Stomach (tissue), 9 donors: Measurements from ENCODE around the gene P2RY12. TPM values are rescaled to one million over a fixed set of nuclear protein-coding genes. Genes with fewer than 3 reads are reported as not detected.

Experiments
- DNase-seq, 2 donors: peaks; one replicate each; pipeline versions ENCODE4 v3.0.0 to v3.0.0-alpha.2; 2013 to 2019
- H3K27ac ChIP-seq, 5 donors: fragments of 200-600 bp in 4 of 5; sonication (generic) in 4 of 5; one replicate each; pipeline ENCODE4 v1.5.1; 2013 to 2019; ENCODE audit warnings: mild to moderate bottlenecking in 1 of 5, moderate library complexity in 1 of 5
- H3K27me3 ChIP-seq, 3 donors: fragments of 200-600 bp; sonication (generic); one replicate each; pipeline ENCODE4 v1.5.1; 2017 to 2019; ENCODE audit warnings: mixed run types in 1 of 3
- H3K36me3 ChIP-seq, 4 donors: fragments of 200-600 bp; sonication (generic); 1 replicate in 3 of 4; 2 replicates in 1 of 4; pipeline ENCODE4 v1.5.1; 2016 to 2019
- H3K4me1 ChIP-seq, 4 donors: fragments of 200-600 bp; sonication (generic); one replicate each; pipeline ENCODE4 v1.5.1; 2016 to 2019
- H3K4me3 ChIP-seq, 4 donors: fragments of 200-600 bp; sonication (generic) in 3 of 4; one replicate each; pipeline ENCODE4 v1.5.1; 2016 to 2019; ENCODE audit warnings: mild to moderate bottlenecking in 1 of 4
- H3K9me3 ChIP-seq, 4 donors: fragments of 200-600 bp; sonication (generic); one replicate each; pipeline ENCODE4 v1.5.1; 2016 to 2019
- EP300 ChIP-seq: sonication (generic); formaldehyde crosslinking; IDR thresholded peaks from one replicate; pipeline ENCODE4 v1.6.1; 2017; ENCODE audit warnings: antibody characterized with exemption
- POLR2A ChIP-seq, 4 donors: fragments of 450-650 bp; IDR thresholded peaks; one replicate each; pipeline ENCODE4 v1.6.1; 2016; ENCODE audit warnings: antibody characterized with exemption in 4 of 4, control low read depth in 2 of 4, mild to moderate bottlenecking in 1 of 4, moderate library complexity in 1 of 4
- POLR2AphosphoS5 ChIP-seq, 3 donors: sonication (generic); formaldehyde crosslinking; IDR thresholded peaks; one replicate each; pipeline ENCODE4 v1.6.1; 2016; ENCODE audit warnings: antibody characterized with exemption in 3 of 3
- WGBS, 5 donors: extraction: QIAGEN DNeasy Blood & Tissue Kit in 3 of 5; methylation state at CpG; one replicate each; pipeline versions ENCODE4 v1.1.5 to v1.1.7; 2013 to 2018; 5-methylcytosine and 5-hydroxymethylcytosine counted together
- intact Hi-C: fragments of 100-400 bp; cut with DNase I; formaldehyde crosslinking; loops from one replicate; pipeline ENCODE4 v1.15.1; 2023; ENCODE audit warnings: low total_unique reads
- polyA plus RNA-seq, 3 donors: library from polyadenylated mRNA; stranded (reverse); fragments of 200-250 nt; gene quantifications; one replicate each; pipeline ENCODE4 v1.2.3, GENCODE V29; 2013
- total RNA-seq, 5 donors: library from RNA; depleted of rRNA; stranded (reverse); fragments of >200 nt; gene quantifications; one replicate each; pipeline versions ENCODE4 v1.1.0 to v1.2.3, GENCODE V29; 2014 to 2016
- TF ChIP-seq, protein P1 (sequence below), 7 experiments: fragments of 450-650 bp in 4 of 7; fragments of 200-600 bp in 3 of 7; sonication (generic) in 3 of 7; IDR thresholded peaks; one replicate each; pipeline ENCODE4 v1.5.1; 2016 to 2019; ENCODE audit warnings: antibody characterized with exemption in 7 of 7, control low read depth in 2 of 7, mild to moderate bottlenecking in 1 of 7
- donor health status: healthy with polysubstance abuse.
- donor health status: Bipolar disorder and iron deficiency.
- donor health status: healthy.

P2RY12 gene
- total and polyA plus RNA-seq, 8 donors = 0.40 to 4.8 (median 0.46) TPM; not detected in 3

DNA sequence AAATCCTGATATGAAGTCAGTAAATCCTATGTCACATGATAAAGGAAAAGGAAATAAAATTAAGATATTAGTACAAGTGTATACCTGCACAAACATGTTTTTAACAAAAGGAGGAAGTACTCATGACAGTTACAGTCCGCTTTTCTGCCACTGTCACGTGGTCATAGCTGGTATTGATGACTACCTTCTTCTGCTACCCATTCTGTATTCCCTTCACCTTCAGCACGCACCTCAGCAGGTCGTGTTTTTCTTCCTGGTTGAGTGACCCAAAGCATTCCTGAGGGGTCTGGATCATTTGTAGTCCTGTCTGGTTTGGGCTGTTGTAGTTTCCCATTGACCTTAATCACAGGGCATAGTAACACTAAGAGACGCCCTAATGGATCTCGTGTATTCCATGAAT, 35.3 kb upstream of the P2RY12 start:
- Histone ChIP-seq H3K9me3 (no peaks in the 10 kb centered on the region), H3K36me3 (no peaks in the 10 kb centered on the region), H3K27me3 (no peaks in the 10 kb centered on the region), H3K27ac (no peak overlapping the region), H3K4me3 (no peak overlapping the region), H3K4me1 (no peaks in the 10 kb centered on the region)
- no peak for DNase-seq
- 70 to 80% (median 74%) methylated on average over 6 of the region's 6 CpGs for WGBS, 5 donors
- intact Hi-C loops = no loop called here
- TF ChIP-seq EP300 (no peak), POLR2AphosphoS5 (IDR thresholded peaks at IDR 0.05) (no peak), POLR2A (IDR thresholded peaks at IDR 0.05) (no peak)
- TF ChIP-seq, protein P1, sequence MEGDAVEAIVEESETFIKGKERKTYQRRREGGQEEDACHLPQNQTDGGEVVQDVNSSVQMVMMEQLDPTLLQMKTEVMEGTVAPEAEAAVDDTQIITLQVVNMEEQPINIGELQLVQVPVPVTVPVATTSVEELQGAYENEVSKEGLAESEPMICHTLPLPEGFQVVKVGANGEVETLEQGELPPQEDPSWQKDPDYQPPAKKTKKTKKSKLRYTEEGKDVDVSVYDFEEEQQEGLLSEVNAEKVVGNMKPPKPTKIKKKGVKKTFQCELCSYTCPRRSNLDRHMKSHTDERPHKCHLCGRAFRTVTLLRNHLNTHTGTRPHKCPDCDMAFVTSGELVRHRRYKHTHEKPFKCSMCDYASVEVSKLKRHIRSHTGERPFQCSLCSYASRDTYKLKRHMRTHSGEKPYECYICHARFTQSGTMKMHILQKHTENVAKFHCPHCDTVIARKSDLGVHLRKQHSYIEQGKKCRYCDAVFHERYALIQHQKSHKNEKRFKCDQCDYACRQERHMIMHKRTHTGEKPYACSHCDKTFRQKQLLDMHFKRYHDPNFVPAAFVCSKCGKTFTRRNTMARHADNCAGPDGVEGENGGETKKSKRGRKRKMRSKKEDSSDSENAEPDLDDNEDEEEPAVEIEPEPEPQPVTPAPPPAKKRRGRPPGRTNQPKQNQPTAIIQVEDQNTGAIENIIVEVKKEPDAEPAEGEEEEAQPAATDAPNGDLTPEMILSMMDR (IDR thresholded peaks at IDR 0.05) = no peak

DNA sequence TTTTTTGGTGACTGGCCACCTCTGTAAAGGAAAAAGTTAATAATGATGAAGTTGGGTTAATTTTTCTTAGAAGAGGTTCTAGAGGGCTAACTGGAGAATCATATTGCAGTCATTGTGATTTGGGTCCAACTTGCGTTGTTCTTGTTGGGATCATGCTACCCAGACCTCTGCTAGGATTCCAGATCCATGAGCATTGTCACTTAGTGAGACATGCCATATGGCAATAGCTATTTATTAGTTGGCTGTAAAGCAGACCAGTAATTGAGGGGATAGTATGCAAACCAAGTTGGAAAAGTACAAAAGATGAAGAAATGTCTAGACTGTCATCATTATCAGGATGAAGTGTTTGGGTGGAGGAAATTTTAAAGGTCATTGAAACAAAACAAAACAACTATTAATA, 30.7 kb upstream of the P2RY12 start:
- no peaks in the 10 kb centered on the region for H3K36me3 ChIP-seq
- no peak overlapping the region for H3K27ac ChIP-seq
- TF ChIP-seq, protein P1 (IDR thresholded peaks at IDR 0.05) = no peak
- no peak for TF ChIP-seq POLR2AphosphoS5 (IDR thresholded peaks at IDR 0.05)
- TF ChIP-seq EP300 = no peak
- TF ChIP-seq POLR2A (IDR thresholded peaks at IDR 0.05) = no peak
- H3K4me1 ChIP-seq = no peaks in the 10 kb centered on the region
- H3K27me3 ChIP-seq = no peaks in the 10 kb centered on the region
- WGBS, 5 donors = 51 to 87% (median 57%) methylated on average over 1 of the region's 1 CpG
- DNase-seq = no peak
- no peaks in the 10 kb centered on the region for H3K9me3 ChIP-seq
- H3K4me3 ChIP-seq = no peak overlapping the region
- intact Hi-C loops = no loop called here

DNA sequence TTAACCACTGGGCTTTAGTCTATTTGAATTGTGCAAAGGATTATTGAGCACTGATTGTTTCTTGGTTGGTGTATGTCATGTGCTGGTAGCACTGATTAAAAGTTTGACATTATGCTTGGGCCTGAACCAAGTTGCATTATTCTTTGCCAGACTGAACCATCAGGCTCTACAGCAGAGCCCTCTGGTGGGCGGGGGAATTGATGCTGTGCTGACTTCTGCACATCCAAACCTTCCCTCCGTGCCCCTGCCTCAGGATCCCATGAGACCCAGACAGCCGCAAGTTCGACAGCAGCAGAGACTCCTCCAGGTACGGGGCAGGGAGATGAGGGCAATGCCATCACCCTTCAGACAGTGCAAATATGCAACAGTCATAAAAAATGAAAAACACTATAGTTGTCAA, 28.4 kb upstream of the P2RY12 start:
- Histone ChIP-seq H3K27me3 (no peaks in the 10 kb centered on the region), H3K4me3 (no peak overlapping the region), H3K27ac (no peak overlapping the region), H3K4me1 (no peaks in the 10 kb centered on the region), H3K36me3 (no peaks in the 10 kb centered on the region), H3K9me3 (no peaks in the 10 kb centered on the region)
- TF ChIP-seq, protein P1 (IDR thresholded peaks at IDR 0.05) = no peak
- TF ChIP-seq POLR2A (IDR thresholded peaks at IDR 0.05) (no peak), POLR2AphosphoS5 (IDR thresholded peaks at IDR 0.05) (no peak), EP300 (no peak)
- 82 to 95% (median 90%) methylated on average over 5 of the region's 5 CpGs for WGBS, 5 donors
- intact Hi-C loops = no loop called here
- no peak for DNase-seq

- 84 to 91% (median 89%) methylated on average over 9 of the region's 9 CpGs for WGBS, 5 donors
- H3K27ac ChIP-seq = no peak overlapping the region
- no peaks in the 10 kb centered on the region for H3K36me3 ChIP-seq
- TF ChIP-seq EP300 (no peak), POLR2AphosphoS5 (IDR thresholded peaks at IDR 0.05) (no peak), POLR2A (IDR thresholded peaks at IDR 0.05) (no peak)
- TF ChIP-seq, protein P1 (IDR thresholded peaks at IDR 0.05) = no peak
- intact Hi-C loops = no loop called here
- no peak overlapping the region for H3K4me3 ChIP-seq
- H3K4me1 ChIP-seq = no peaks in the 10 kb centered on the region
- H3K9me3 ChIP-seq = no peaks in the 10 kb centered on the region
- H3K27me3 ChIP-seq = no peaks in the 10 kb centered on the region
- DNase-seq = no peak
These were observed 26.5 kb upstream of the P2RY12 start for GRCh38 chr3:151410891-151411559.
